GM18508 (cell line): ENCODE results near the gene RHOD.

ENCODE experiments used
- ATAC-seq: cut with Tn5 transposase; IDR thresholded peaks from one replicate; pipeline ENCODE4 v1.9.1; 2021; ENCODE audit warnings: moderate number of reproducible peaks; ENCODE audit not compliant: insufficient read depth, unreplicated experiment

The RHOD gene

GRCh38 chr11:67031791-67032561 is 24.7 kb upstream of the RHOD start:
- no peak for ATAC-seq

GRCh38 chr11:67032830-67033551 is 23.7 kb upstream of the RHOD start:
- ATAC-seq = no peak

- no peak for ATAC-seq
These were observed 22.9 kb upstream of the RHOD start for GRCh38 chr11:67033661-67034166.

- no peak for ATAC-seq
These were observed 22.3 kb upstream of the RHOD start for GRCh38 chr11:67034350-67034749.

- ATAC-seq = no peak
These were observed 16.5 kb upstream of the RHOD start for GRCh38 chr11:67040147-67040546.

GRCh38 chr11:67041602-67042001 is 15.0 kb upstream of the RHOD start:
- no peak for ATAC-seq

- ATAC-seq = no peak
These were observed 12.9 kb upstream of the RHOD start for GRCh38 chr11:67043572-67044349.

GRCh38 chr11:67044496-67044895 is 12.2 kb upstream of the RHOD start:
- no peak for ATAC-seq

- ATAC-seq = no peak
These were observed 11.3 kb upstream of the RHOD start for GRCh38 chr11:67045314-67045713.

- ATAC-seq = no peak
These were observed 8.0 kb upstream of the RHOD start for GRCh38 chr11:67048515-67049130.

GRCh38 chr11:67050139-67050538 is 6.5 kb upstream of the RHOD start:
- no peak for ATAC-seq

- ATAC-seq = no peak
These were observed 5.3 kb upstream of the RHOD start for GRCh38 chr11:67051180-67051893.

GRCh38 chr11:67051945-67052488 is 4.6 kb upstream of the RHOD start:
- no peak for ATAC-seq

GRCh38 chr11:67052891-67053290 is 3.8 kb upstream of the RHOD start:
- no peak for ATAC-seq

- no peak for ATAC-seq
These were observed 2.7 kb upstream of the RHOD start for GRCh38 chr11:67053896-67054329.

GRCh38 chr11:67054346-67054835 is 2.3 kb upstream of the RHOD start:
- ATAC-seq = no peak

- ATAC-seq = no peak
These were observed 1.7 kb upstream of the RHOD start for GRCh38 chr11:67054836-67055523.

- no peak for ATAC-seq
These were observed 835 bp upstream of the RHOD start for GRCh38 chr11:67055812-67056211.

GRCh38 chr11:67057205-67057672 is 592 bp downstream of the RHOD start:
- ATAC-seq = no peak
